Mesothelial cell of epicardium (in vitro differentiated cells): Measurements from ENCODE around the gene DEAF1. TPM values are rescaled to one million over a fixed set of nuclear protein-coding genes. Genes with fewer than 3 reads are reported as not detected.

Source experiments
- DNase-seq, 2 experiments: peaks; one replicate each; pipeline ENCODE4 v3.0.0; 2021; ENCODE audit warnings: low spot score in 2 of 2; ENCODE audit not compliant: unreplicated experiment in 2 of 2
- H3K27ac Mint-ChIP-seq: 2 replicates; pipeline ENCODE4 v1.8.0; 2021; ENCODE audit warnings: mixed read lengths
- H3K27me3 Mint-ChIP-seq: 2 replicates; pipeline ENCODE4 v1.8.0; 2021; ENCODE audit warnings: low read depth, mixed read lengths
- H3K36me3 Mint-ChIP-seq: 2 replicates; pipeline ENCODE4 v1.8.0; 2021; ENCODE audit warnings: mixed read lengths
- H3K4me1 Mint-ChIP-seq: 2 replicates; pipeline ENCODE4 v1.8.0; 2021; ENCODE audit warnings: mixed read lengths
- H3K4me3 Mint-ChIP-seq: 2 replicates; pipeline ENCODE4 v1.8.0; 2021; ENCODE audit warnings: mild to moderate bottlenecking, moderate library complexity, mixed read lengths
- H3K9me3 Mint-ChIP-seq: 2 replicates; pipeline ENCODE4 v1.8.0; 2021; ENCODE audit warnings: mixed read lengths
- CTCF ChIP-seq: fragments of 200-600 bp; sonication (generic); IDR thresholded peaks from one replicate; pipeline ENCODE4 v1.5.0; 2021; ENCODE audit warnings: antibody characterized with exemption; ENCODE audit not compliant: unreplicated experiment
- total RNA-seq: library from RNA; stranded (reverse); gene quantifications from 3 replicates; pipeline ENCODE4 v1.2.1, GENCODE V29; 2021

DEAF1 gene
- total RNA-seq, 1 donor from 2014 or later, result 64.0 TPM

GRCh38 chr11:703506-703905 is 8.5 kb upstream of the DEAF1 start:
- Mint-ChIP-seq H3K27me3 (peaks cover 6% of the 10 kb centered on the region), H3K4me1 (peaks cover 16% of the 10 kb centered on the region), H3K36me3 (peaks cover 1% of the 10 kb centered on the region), H3K9me3 (no peaks in the 10 kb centered on the region), H3K4me3 (no peak overlapping the region), H3K27ac (no peak overlapping the region)
- no peak for TF ChIP-seq CTCF
- no peak for DNase-seq

DNA sequence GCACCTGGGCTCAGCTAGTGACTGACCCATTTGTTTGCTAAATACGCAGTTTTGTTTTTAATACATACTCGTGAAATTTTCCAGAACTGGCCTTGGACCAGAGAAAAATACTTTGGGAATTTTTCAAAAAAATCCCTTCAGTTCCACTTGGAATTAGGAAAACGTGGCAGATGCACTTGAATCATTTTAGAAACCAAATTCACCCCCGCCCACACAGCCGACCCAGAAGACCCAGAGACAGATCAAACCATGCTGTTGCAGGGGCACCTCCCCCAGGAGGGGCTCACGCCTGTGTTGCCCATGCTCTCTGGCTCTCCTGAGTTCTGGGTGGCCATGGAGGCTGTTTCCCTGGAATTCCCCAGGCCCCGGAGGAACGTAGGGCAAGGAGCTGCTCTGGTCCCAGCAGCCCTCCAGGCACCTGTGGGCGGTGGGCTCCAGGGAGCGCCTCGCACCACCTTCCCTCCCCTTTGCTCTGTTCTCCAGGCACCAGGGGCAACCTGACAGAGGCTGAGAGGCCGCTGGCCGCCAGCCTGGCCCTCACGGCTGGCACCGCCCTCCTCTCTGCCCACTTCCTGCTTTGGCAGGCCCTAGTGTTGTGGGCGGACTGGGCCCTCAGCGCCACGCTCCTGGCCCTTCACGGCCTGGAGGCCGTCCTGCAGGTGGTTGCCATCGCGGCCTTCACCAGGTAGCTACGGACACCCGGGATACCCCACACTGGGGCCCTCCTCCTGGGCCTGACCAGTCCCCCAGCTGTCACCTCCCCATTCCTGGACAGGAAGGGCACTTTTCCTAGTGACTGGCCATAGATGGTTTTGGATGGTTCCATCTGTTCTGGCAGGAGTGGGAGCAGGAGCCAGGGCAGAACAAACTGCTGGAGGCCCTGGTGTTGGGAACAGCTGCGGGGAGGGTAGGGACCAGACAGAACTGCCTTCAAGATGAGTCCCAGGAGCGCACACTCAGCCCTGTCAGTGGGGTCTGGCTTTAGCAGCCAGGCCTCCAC is 7.7 kb upstream of the DEAF1 start:
- Mint-ChIP-seq H3K36me3 (peaks cover 1% of the 10 kb centered on the region), H3K4me3 (no peak overlapping the region), H3K27ac (no peak overlapping the region), H3K4me1 (peaks cover 16% of the 10 kb centered on the region), H3K27me3 (peaks cover 6% of the 10 kb centered on the region), H3K9me3 (no peaks in the 10 kb centered on the region)
- TF ChIP-seq CTCF, result no peak
- no peak for DNase-seq

DNA sequence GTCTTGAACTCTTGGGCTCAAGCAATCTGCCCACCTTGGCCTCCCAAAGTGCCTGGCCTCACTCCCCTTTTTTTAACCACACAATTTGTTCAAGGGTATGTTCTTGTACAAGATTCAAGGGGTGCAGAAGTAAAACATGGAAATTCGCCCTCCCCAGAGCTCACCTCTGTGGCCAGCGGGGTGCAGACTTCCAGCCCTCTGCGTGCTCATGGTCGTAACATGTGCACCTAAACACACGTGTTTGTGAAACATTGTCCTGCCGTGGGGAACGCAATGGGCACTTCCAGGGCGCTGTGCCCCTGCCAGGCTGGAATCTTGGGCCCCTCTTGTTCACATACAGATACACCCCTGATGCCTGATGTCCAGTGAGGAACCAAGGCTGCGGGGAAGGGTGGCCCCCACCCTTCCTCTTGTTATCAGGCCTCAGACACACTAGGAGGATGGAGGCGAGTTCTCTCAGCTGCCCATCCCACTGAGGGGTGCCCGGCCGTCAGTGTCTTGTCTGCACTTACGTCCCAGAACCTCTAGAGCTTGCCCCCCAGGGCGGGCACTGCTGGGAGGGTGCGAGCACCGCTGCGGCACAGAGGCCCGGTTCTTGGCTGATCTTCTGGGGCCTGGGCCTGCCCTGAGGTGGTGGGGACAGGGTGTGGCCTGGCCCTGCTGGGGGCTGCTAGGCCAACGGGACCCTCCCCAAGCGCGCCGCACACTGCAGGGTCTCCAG is 6.9 kb upstream of the DEAF1 start:
- Mint-ChIP-seq H3K27me3 (peaks cover 2% of the 10 kb centered on the region), H3K4me3 (no peak overlapping the region), H3K9me3 (no peaks in the 10 kb centered on the region), H3K36me3 (peaks cover 1% of the 10 kb centered on the region), H3K4me1 (peaks cover 16% of the 10 kb centered on the region), H3K27ac (no peak overlapping the region)
- no peak for TF ChIP-seq CTCF
- no peak for DNase-seq

DNA sequence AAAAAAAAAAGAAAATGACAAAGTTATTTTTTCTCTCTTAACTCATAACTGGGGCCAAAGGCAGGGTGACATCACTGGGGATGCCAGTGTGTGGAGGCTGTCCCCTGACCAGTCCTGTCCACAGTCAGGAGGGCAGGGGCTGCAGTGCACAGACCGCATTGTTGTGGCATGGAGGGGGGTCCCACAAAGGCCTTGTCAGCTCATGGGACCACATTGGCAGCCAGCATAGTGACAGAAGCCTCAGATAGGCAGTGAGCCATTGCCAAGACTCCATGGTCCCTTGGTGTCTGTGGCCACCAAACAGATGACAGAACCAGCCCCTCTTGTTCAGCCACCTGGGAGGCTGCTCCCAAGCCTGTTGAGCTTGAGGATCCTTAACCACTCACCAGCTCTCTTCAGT is 4.7 kb upstream of the DEAF1 start:
- peaks cover 1% of the 10 kb centered on the region for H3K36me3 Mint-ChIP-seq
- no peak overlapping the region for H3K4me3 Mint-ChIP-seq
- TF ChIP-seq CTCF, result no peak
- no peak overlapping the region for H3K27ac Mint-ChIP-seq
- no peak for DNase-seq
- no peaks in the 10 kb centered on the region for H3K27me3 Mint-ChIP-seq
- no peaks in the 10 kb centered on the region for H3K9me3 Mint-ChIP-seq
- peaks cover 21% of the 10 kb centered on the region for H3K4me1 Mint-ChIP-seq

- no peak for DNase-seq
- Mint-ChIP-seq H3K36me3 (peaks cover 1% of the 10 kb centered on the region), H3K4me1 (peaks cover 21% of the 10 kb centered on the region), H3K9me3 (no peaks in the 10 kb centered on the region), H3K27me3 (no peaks in the 10 kb centered on the region), H3K27ac (no peak overlapping the region), H3K4me3 (no peak overlapping the region)
- no peak for TF ChIP-seq CTCF
Observed at GRCh38 chr11:699116-699508, 4.1 kb upstream of the DEAF1 start.
